ENCODE results near the gene ZNF274.

Gene ZNF274

GRCh38 chr19:58154287-58154678, 28.6 kb upstream of the ZNF274 start:
- H3K9me3 ChIP-seq, result no peaks in the 10 kb centered on the region; the same call in none of the 2 replicates
- no peak for TF ChIP-seq CTCF (IDR thresholded peaks at IDR 0.05; ENCODE audit: low read depth, low read length)
- peak overlapping the region; percentile 87 for H3K4me3 ChIP-seq (ENCODE audit: low read depth, low read length)
- DNase-seq, result no peak
- no peaks in the 10 kb centered on the region for H3K27me3 ChIP-seq
- H3K36me3 ChIP-seq, result no peaks in the 10 kb centered on the region
- no peaks in the 10 kb centered on the region; the same call in 1 of the 2 replicates for H3K4me1 ChIP-seq

- peak overlapping the region; percentile 87 for H3K4me3 ChIP-seq (ENCODE audit: low read depth, low read length)
- peak; percentile 98 for DNase-seq
- H3K27me3 ChIP-seq, result no peaks in the 10 kb centered on the region
- peak; percentile 92 for TF ChIP-seq CTCF (IDR thresholded peaks at IDR 0.05; ENCODE audit: low read depth, low read length)
- no peaks in the 10 kb centered on the region; the same call in none of the 2 replicates for H3K9me3 ChIP-seq
- H3K4me1 ChIP-seq, result no peaks in the 10 kb centered on the region; the same call in 1 of the 2 replicates
- no peaks in the 10 kb centered on the region for H3K36me3 ChIP-seq
Measured at GRCh38 chr19:58154679-58155648, 27.9 kb upstream of the ZNF274 start.

- H3K4me3 ChIP-seq (ENCODE audit: low read depth, low read length), result no peak overlapping the region
- H3K27me3 ChIP-seq, result no peaks in the 10 kb centered on the region
- TF ChIP-seq CTCF (IDR thresholded peaks at IDR 0.05; ENCODE audit: low read depth, low read length), result no peak
- no peak for DNase-seq
- no peaks in the 10 kb centered on the region for H3K4me1 ChIP-seq
- no peaks in the 10 kb centered on the region for H3K36me3 ChIP-seq
- no peaks in the 10 kb centered on the region; the same call in none of the 2 replicates for H3K9me3 ChIP-seq
Measured at GRCh38 chr19:58157045-58157728, 25.7 kb upstream of the ZNF274 start.

GRCh38 chr19:58166268-58166667, 16.6 kb upstream of the ZNF274 start:
- H3K27me3 ChIP-seq, result no peaks in the 10 kb centered on the region
- H3K36me3 ChIP-seq, result no peaks in the 10 kb centered on the region
- no peak for TF ChIP-seq CTCF (IDR thresholded peaks at IDR 0.05; ENCODE audit: low read depth, low read length)
- no peak overlapping the region for H3K4me3 ChIP-seq (ENCODE audit: low read depth, low read length)
- no peaks in the 10 kb centered on the region for H3K4me1 ChIP-seq
- peaks cover 14% of the 10 kb centered on the region for H3K9me3 ChIP-seq
- DNase-seq, result no peak

GRCh38 chr19:58166708-58167280, 16.1 kb upstream of the ZNF274 start:
- H3K9me3 ChIP-seq, result peaks cover 14% of the 10 kb centered on the region
- no peaks in the 10 kb centered on the region for H3K27me3 ChIP-seq
- DNase-seq, result no peak
- no peaks in the 10 kb centered on the region for H3K4me1 ChIP-seq
- H3K4me3 ChIP-seq (ENCODE audit: low read depth, low read length), result no peak overlapping the region
- no peaks in the 10 kb centered on the region for H3K36me3 ChIP-seq
- TF ChIP-seq CTCF (IDR thresholded peaks at IDR 0.05; ENCODE audit: low read depth, low read length), result no peak
